LHCN-M2 (cell line): ENCODE data around the gene NASP. TPM values are rescaled to one million over a fixed set of nuclear protein-coding genes. Genes with fewer than 3 reads are reported as not detected.

Experiments used
- DNase-seq: peaks from one replicate; pipeline ENCODE4 v3.0.0-alpha.2; 2012; ENCODE audit warnings: low read depth
- total RNA-seq: library from RNA; depleted of rRNA; stranded (reverse); fragments of >200 nt; gene quantifications from 2 replicates; pipeline ENCODE4 v1.2.3, GENCODE V29; 2014

The NASP gene
- total RNA-seq, 1 experiment from 2014 or later: 112 TPM

DNA sequence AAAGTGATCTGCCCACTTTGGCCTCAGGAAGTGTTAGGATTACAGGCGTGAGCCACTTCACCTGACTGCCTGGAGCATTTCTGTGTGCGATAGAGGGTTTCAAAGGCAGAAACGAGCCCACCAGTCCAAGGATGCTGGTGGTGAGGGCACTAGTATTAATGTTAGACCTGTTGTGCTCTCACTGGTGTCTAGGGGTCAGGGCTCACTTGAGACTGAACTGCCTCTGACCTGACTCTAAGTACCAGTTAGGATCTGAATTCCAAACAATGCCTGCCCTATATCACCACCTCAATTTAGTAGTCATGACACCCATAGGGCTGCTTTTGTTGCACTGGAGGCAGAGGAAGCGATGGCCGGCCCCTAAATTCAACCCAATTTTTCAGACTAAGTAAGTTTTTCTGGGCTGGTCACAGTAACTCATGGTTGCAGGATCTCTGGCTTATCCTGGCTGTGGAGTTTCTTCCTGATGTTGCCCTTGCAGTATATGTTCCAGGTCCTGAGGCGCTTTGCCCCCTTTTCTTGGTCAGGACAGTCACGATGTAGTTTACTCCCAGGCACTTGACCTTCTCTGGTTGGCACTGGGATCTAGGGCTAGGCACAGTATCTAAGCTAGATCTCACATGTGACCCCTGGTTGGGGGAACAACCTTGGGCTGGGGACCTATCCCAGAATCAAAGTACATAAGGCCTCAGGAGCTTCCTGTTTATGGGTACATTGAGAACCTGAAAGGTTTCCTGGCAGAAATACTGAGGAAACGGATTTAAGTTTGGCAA lies 35.5 kb downstream of the NASP start:
- DNase-seq: no peak

DNA sequence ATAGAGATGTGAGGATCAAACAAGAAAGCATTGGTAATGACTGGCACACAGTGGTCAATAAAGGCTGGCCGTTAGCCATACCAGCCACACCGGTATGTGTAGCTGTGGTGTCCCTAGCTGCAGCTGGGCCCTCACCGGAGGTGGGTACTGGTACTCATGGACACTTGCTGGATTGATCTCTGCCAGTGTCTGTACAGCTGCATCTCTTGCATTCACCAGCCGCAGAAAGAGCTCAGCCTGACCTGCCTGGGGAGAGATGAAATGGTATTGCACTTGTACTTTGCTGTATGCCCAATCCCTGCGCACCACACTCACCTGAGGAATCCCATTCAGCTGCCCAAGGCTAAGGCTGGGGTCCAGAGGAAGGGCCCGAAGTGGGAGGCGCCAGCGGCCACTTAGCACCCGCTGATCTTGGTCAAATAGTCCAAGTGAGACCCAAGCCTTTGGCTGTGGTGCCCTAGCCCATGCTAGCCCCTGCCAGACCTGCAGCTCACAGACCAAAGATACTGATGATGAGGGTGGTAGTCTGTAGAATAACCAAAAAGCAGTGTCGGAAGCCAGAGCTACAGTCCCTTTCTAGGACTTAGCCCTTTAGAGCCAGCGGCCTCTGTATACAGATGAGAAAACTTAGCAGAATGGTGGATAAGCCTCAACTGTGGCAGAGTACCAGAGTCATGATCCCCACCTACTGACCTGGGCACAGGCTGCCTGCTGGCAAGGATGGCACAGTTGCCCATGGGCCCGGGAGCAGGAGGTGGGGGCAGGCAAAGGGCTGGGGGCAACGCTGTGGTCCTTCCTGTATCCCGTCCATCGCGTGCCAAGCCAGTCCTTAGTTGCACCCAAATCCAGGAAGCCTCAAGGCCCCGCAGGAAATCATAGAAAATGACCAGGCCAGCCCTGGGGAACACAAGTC lies 37.0 kb downstream of the NASP start:
- DNase-seq: no peak

DNA sequence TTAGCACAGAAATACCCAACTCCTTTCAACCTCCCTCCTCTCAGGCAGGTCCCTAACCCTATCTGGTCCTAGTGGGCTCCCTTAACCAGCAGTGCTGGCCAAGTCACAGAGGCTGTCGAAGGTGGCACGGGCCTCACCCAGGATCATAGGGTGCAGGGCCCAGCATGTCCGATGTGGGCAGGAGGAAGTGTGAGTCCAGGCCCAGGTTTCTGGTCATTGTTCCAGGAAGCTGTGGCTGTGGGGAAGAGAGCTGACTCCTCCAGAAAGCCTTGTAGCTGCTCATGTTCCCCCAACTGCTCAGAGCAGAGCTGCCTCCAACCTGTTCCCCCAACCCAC lies 37.6 kb downstream of the NASP start:
- no peak for DNase-seq

DNA sequence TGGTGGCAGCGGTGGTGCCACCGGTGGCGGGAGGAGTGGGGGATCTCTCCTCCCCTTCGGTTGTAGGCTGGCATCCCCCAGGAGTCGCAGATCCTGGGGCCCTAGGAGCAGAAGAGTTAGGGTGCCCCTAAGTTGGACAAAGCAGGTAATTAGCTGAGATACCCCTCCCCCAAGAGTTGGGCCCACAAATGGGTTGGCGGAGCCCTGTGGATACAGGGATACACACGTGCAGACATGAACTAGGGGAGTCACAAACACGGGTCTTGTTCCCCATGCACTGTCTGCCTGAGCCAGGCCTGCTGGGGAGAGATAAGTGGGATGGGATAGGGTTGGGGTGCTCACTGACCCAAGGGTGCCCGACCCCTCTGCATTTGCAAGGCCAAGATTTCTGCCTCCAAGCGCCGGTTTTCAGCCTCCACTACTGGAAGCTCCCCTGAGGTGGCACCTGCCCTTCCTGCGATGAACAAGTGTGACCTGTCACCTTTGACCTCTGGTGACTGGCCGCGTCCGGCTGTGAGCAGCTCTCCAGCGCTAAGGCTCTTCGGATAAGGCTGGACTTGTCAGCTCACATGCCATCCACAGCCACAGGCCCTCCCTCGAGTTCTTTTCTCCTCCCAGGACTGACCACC lies 38.2 kb downstream of the NASP start:
- no peak for DNase-seq

DNA sequence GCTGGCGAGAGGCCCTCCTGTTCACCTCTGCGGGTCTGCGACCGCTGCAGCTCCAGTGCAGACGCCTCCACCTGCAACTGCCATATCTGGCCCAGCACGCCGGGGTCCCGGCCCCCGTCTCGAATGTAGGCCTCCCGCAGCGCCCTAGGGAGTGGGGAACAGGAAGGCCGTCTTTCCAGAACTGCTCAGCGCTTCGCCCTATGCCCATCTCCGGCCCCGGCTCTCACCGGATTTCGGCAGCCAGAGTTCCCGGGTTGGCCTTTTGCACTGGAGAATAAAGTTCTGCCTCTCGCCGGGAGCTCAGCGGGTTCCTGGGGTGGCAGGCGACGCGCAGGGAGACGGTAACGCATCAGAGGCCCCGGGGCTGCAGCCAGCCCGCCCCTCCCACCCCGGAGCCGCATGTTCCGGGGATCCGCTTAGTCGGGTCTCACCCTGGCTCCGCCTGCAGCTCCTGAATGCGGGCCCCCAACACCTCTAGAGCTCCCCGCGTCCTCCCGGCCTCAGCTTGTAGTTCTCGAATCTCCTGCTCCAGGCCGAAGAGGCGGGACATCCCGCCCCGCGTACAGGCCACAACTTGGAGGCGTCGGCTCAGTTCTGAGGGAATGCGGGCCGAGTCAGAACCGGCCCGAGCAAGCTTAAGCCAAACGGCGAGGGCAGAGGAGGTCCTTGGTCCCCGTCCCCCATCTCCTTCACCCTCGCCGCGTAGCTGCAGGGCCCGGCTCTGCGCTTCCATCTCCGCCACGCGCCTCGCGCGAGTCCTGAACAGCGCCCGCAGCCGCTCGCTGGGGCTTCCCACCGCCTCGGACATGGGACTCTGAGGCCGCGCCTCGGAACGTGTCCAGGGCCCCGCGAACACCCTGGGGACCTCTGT lies 38.9 kb downstream of the NASP start:
- no peak for DNase-seq

DNA sequence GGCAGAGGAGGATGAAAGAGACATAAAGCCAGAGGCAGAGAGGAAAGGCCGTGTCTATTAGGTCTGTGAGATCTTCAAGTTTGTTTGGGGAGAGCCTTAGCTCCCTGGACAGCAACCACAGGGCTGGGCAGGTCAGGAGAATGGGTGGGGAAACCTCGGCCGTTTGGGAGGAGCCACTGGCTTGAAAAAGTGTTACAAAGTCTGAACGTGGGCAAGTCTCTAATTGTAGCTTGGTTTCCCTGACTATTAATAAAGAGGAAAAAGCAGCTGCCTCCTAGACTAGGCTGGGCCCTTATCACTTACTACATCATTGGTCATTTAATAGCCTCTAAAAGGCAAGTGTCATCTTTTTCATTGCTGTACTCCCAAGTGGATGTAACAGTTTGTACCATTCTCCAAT lies 40.1 kb downstream of the NASP start, which contains the start of gene CCDC17:
Gene CCDC17, minus strand, starts transcription at position 83 of the 400 bp plus-strand sequence. CDS start 145 bp downstream, outside the sequence.
- DNase-seq: no peak

GRCh38 chr1:45629035-45629434 lies 45.2 kb downstream of the NASP start:
- DNase-seq: no peak

DNA sequence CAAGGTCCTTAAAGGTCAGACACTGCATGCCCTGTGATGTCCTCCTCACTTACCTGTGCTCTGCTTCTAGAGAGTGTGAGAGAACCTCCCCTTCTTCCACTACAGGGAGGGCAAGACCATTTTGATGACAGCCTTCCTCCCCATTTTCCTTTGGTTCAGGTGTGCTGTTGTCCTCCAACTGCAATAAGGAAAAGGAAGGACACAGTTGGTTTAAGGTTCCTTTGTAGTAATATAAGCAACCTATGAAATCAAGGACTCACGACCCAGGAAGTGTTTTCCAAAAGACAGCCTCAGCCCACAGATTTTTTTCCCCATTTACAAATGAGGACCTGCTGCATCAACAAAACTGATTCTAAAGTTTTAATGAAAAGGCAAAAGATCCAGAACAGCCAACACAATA lies 46.6 kb downstream of the NASP start:
- DNase-seq: no peak

DNA sequence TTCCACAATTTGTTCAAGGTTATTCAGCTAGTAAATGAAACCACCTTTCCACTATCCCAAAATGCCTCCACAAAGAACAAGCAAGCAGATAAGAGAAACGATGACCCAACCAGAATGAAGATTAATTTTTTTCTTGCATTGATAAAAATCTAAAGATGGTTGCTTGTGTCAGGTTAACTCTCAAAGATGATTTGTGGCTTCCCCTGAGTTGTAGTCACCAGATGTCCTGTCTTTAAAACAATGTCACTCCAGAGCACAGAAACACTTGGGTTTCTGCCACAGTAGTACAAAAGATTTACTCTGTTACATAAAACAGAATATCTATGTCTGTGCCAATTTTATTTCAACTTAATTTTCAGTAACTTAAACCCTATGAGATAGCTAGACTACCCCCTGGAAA lies 51.4 kb downstream of the NASP start:
- no peak for DNase-seq

DNA sequence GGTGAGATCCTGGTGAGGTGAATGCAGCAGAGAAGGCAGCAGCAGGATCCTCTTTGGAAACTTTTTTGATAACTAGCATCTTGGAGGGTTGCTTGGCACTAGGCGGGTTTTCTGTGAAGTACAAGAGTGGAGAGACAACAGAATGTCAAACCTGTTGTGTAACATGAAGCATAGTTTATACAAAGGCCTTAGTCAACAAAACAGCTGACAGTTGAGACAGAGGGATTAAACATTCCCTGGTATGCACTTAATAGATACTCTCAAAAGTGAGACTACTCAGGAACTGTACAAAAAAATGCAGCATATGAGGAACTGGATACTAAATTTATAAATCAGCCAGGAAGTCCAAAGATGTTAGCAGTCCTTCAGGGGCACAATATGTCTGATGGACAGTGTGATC lies 56.5 kb downstream of the NASP start:
- DNase-seq: peak; percentile 54

- no peak for DNase-seq
These were observed 59.5 kb downstream of the NASP start for GRCh38 chr1:45643321-45643720.

DNA sequence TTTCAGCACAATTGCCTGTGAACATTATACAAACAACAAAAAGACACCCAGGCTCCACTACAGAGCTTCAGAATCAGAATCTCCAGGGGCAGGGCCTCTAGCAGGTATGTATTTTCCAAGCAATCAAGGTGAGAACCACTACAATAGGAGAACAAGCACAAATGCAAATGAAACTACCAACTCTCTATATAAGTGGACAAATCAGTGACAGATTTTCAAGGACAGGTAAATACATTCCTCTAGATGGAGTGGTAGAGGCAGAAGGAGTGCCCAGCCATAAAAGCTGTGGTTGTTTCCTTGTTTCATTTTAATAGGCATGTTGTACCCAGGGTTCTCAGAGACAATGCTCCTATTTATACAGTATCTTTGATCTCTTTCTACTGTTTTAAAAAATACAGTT lies 60.1 kb downstream of the NASP start:
- DNase-seq: no peak

DNA sequence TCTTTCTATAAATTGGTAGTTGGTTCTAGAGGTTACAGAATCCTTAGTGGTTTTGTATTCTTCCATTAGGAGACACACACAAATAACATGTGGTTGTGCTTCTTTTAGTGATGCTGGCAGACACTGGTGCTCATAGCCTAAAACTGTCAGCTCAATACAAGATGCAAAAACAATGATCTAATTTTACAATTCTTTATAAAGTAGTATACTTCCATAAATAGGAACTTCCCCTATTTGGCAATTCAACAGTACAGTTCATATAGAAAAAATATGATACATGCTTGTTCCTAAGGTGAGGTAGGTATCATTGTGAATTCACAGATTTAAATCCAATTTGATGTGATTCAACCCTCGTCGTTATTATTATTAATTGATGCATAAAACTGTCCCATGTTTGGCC lies 60.8 kb downstream of the NASP start:
- DNase-seq: no peak

GRCh38 chr1:45647248-45648021 lies 63.6 kb downstream of the NASP start:
- DNase-seq: no peak

DNA sequence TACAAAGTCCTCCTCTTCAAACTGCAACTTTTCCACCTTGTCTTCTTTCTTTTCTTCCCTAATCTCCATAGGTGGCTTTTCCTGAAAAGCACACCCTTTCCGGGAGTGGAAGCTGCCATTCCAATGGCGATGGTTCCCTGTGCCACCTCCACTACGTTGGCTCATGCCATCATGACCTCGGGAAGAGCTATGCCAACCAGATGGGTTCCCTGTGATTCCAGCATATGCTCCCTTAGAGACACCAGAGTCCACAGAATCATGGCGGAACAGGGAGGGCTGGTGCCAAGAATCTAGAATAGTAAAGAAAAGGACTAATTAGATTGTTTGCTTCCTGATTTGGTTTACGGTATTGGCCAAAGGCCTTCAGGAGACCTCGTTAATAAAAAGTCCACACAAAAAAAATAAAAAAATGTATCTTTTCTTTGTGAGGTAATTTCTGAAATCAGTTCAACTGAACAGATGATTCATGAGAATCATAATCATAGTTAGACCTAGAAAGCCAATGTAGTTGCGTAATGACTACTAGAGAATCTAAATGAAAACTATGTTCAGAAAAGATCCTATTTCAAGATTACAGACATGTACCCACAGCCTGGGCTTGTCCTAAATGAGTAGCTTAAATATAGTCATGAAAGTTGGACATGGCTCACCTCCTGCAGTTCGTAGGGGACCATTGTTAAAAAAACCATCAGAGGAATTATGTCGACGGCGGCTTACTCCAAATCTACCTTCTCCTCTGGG lies 70.9 kb downstream of the NASP start:
- peak; percentile 63 for DNase-seq

DNA sequence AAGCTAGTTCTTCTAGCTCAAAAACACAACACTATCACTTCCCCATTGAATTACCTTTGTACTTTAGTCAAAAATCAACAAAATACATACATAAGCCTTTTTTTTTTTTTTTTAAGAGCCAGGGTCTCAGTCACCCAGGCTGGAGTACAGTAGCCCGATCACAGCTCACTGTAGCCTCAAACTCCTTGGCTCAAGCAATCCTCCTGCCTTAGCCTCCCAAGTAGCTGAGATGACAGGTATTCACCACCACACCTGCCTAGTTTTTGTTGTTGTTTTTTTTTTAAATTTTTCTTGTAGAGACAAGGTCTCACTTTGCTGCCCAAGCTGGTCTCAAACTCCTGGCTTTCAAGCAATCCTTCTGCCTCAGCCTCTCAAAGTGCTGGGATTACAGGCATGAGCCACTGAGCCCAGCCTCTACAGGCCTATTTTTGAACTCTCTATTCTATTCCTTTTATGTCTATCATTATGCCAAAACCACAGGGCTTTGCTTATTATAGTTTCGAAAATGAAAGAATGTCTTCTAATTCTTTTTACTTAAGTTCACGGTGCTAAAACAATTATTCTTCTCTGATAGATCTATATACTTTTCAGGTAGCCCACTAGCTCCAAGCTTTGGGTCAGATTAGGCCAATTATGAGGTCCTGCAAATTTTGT lies 72.9 kb downstream of the NASP start:
- no peak for DNase-seq

DNA sequence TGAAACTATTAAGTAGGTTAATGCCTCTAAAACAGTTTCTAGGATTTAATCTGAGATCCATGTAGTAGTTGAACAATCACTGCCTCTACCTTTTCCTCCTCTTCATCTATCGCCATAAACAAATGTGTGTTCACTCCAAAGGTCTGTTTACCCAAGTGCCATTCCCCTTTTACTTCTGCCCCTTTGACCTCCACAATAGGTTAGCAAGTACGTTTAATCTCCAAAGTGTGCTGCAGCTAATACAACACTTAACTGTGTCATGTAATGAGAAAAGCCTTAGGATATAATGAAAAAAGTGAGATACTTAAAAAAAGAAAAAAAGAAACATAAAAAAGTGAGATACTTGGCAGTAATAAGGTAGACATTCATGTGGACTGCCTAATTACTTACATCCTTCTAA lies 74.3 kb downstream of the NASP start:
- no peak for DNase-seq

GRCh38 chr1:45659222-45659621 lies 75.4 kb downstream of the NASP start:
- DNase-seq: no peak

DNA sequence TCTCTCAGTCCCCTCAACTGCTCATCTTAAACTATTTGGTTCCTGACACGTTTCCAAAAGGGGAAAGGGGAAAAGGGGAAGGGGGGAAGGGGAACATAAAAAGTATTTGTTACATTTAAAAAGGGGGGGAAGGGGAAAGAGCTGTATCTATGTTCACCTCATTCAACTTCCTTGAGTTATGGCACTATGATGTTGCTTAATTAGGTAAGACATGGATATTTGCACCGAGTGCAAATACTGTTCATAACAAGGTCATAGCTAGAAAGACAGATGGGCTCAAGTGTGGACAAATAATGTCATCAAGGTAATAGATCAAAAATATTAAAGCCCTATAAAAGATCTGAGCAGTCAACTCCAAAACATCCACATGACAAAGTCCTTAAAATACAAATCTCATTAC lies 76.5 kb downstream of the NASP start:
- DNase-seq: no peak
